ENCODE measurements around the gene ANKRD39. TPM values are rescaled to one million over a fixed set of nuclear protein-coding genes. Genes with fewer than 3 reads are reported as not detected.

The ANKRD39 gene
- total RNA-seq, 6 experiments from 2014 or later = 6.0 to 16.3 (median 9.7) TPM

GRCh38 chr2:96873651-96874096, 15.9 kb upstream of the ANKRD39 start:
- WGBS (ENCODE audit: insufficient coverage, low coverage, low lambda C conversion rate, missing lambda C conversion rate) = 46% methylated on average over 7 of the region's 8 CpGs
- intact Hi-C loops (cut with DNase I) = no loop called here
- DNase-seq (peak in 2 of 3 donors; percentile 68 to 69), ATAC-seq (peak; percentile 5 to 37 (median 17))
- Histone ChIP-seq H3K4me3 (no peak overlapping the region), H3K4me1 (peaks cover 0 to 9% (median 0%) of the 10 kb centered on the region in 4 donors), H3K36me3 (no peaks in the 10 kb centered on the region), H3K27ac (no peak overlapping the region), H3K27me3 (no peaks in the 10 kb centered on the region), H3K9me3 (no peaks in the 10 kb centered on the region)
- TF ChIP-seq CTCF (IDR thresholded peaks at IDR 0.05) (no peak), POLR2A (IDR thresholded peaks at IDR 0.05) (no peak)

- intact Hi-C loops (cut with DNase I) = no loop called here
- H3K4me1 ChIP-seq = peaks cover 0 to 11% (median 0%) of the 10 kb centered on the region in 4 donors
- ATAC-seq = no peak
Measured at GRCh38 chr2:96872591-96873349, 15.0 kb upstream of the ANKRD39 start.

GRCh38 chr2:96870626-96871255, 12.9 kb upstream of the ANKRD39 start:
- DNase-seq = no peak
- peaks cover 0 to 30% (median 9%) of the 10 kb centered on the region in 4 donors for H3K4me1 ChIP-seq
- TF ChIP-seq CTCF (IDR thresholded peaks at IDR 0.05) (no peak), POLR2A (IDR thresholded peaks at IDR 0.05) (no peak)
- H3K27me3 ChIP-seq = no peaks in the 10 kb centered on the region
- H3K9me3 ChIP-seq = no peaks in the 10 kb centered on the region
- intact Hi-C loops (cut with DNase I) = no loop called here
- H3K36me3 ChIP-seq = peaks cover 0 to 7% (median 2%) of the 10 kb centered on the region in 4 donors
- WGBS (ENCODE audit: insufficient coverage, low coverage, low lambda C conversion rate, missing lambda C conversion rate) = 34% methylated on average over 5 of the region's 13 CpGs
- peak overlapping the region; percentile 92 to 96 (median 94) for H3K27ac ChIP-seq
- no peak for ATAC-seq
- peak overlapping the region; percentile 80 to 98 (median 97) for H3K4me3 ChIP-seq

More at GRCh38 chr2:96872591-96873349, 15.0 kb upstream of the ANKRD39 start:
- WGBS (ENCODE audit: insufficient coverage, low coverage, low lambda C conversion rate, missing lambda C conversion rate) = 56% methylated on average over 13 of the region's 14 CpGs
- H3K36me3 ChIP-seq = no peaks in the 10 kb centered on the region
- TF ChIP-seq CTCF (IDR thresholded peaks at IDR 0.05) (no peak), POLR2A (IDR thresholded peaks at IDR 0.05) (no peak)
- H3K27ac ChIP-seq = no peak overlapping the region
- DNase-seq = no peak
- no peaks in the 10 kb centered on the region for H3K27me3 ChIP-seq
- no peak overlapping the region for H3K4me3 ChIP-seq
- H3K9me3 ChIP-seq = no peaks in the 10 kb centered on the region

GRCh38 chr2:96869822-96870625, 12.2 kb upstream of the ANKRD39 start, which contains the start of gene SEMA4C:
Gene SEMA4C, minus strand, starts transcription at chr2:96870080. Its CDS starts 2,194 bp downstream, at chr2:96867886.
- peak; percentile 26 to 55 (median 41) for ATAC-seq
- peak; percentile 69 to 71 (median 70) for DNase-seq
- Histone ChIP-seq H3K27me3 (no peaks in the 10 kb centered on the region), H3K27ac (peak within 1 kb of the TSS; percentile 92 to 96 (median 94)), H3K9me3 (no peaks in the 10 kb centered on the region), H3K4me3 (peak within 1 kb of the TSS; percentile 80 to 98 (median 97)), H3K36me3 (peaks cover 0 to 12% (median 5%) of the 10 kb centered on the region in 4 donors), H3K4me1 (peaks cover 0 to 33% (median 9%) of the 10 kb centered on the region in 4 donors)
- intact Hi-C loops (cut with DNase I) = loop anchor here in 1 of 2 donors (10.0 kb wide), 1 partner anchor 55 kb away; the partner anchor contains the start of gene CNNM3
- peak; percentile 75 for TF ChIP-seq POLR2A (IDR thresholded peaks at IDR 0.05)
- TF ChIP-seq CTCF (IDR thresholded peaks at IDR 0.05) = no peak
- WGBS (ENCODE audit: insufficient coverage, low coverage, low lambda C conversion rate, missing lambda C conversion rate) = 16% methylated on average over 17 of the region's 93 CpGs

All from right lobe of liver (tissue), 6 donors.